ENCODE results near the gene ZNF487. TPM values are rescaled to one million over a fixed set of nuclear protein-coding genes. Genes with fewer than 3 reads are reported as not detected.
"Not testable (repeated sequence)": the region's sequence is repeated elsewhere in the genome, so short reads cannot be mapped to it uniquely, and the experiment has no call there.

Gene ZNF487
- total RNA-seq, result 1.9 TPM in 2 replicates

GRCh38 chr10:43436291-43437140 is at the start of gene ZNF487:
Gene ZNF487, plus strand, starts transcription at chr10:43437111. Its CDS starts 38,703 bp downstream, at chr10:43475814.
- peak; percentile 71 to 87 for DNase-seq (ENCODE audit: low read depth in 2 of 2)

- no peak for DNase-seq (ENCODE audit: low read depth in 2 of 2)
These were observed 49.3 kb upstream of the ZNF487 start for GRCh38 chr10:43387678-43388032.

GRCh38 chr10:43389867-43390266 is 47.0 kb upstream of the ZNF487 start:
- DNase-seq (ENCODE audit: low read depth in 2 of 2), result no peak

GRCh38 chr10:43390333-43390732 is 46.6 kb upstream of the ZNF487 start:
- no peak for DNase-seq (ENCODE audit: low read depth in 2 of 2)

- peak in 1 of 2 donors; percentile 50 for DNase-seq (ENCODE audit: low read depth in 2 of 2)
These were observed 46.2 kb upstream of the ZNF487 start for GRCh38 chr10:43390759-43391158.

GRCh38 chr10:43391496-43391895 is 45.4 kb upstream of the ZNF487 start:
- no peak for DNase-seq (ENCODE audit: low read depth in 2 of 2)

- DNase-seq (ENCODE audit: low read depth in 2 of 2), result no peak
These were observed 44.2 kb upstream of the ZNF487 start for GRCh38 chr10:43392748-43393147.

GRCh38 chr10:43393186-43393585 is 43.7 kb upstream of the ZNF487 start:
- not testable (repeated sequence) for DNase-seq (ENCODE audit: low read depth in 2 of 2)

GRCh38 chr10:43393606-43394360 is 43.1 kb upstream of the ZNF487 start:
- DNase-seq (ENCODE audit: low read depth in 2 of 2), result no peak

- no peak for DNase-seq (ENCODE audit: low read depth in 2 of 2)
These were observed 42.0 kb upstream of the ZNF487 start for GRCh38 chr10:43394868-43395267.

- peak in 1 of 2 donors; percentile 36 for DNase-seq (ENCODE audit: low read depth in 2 of 2)
These were observed 41.3 kb upstream of the ZNF487 start for GRCh38 chr10:43395571-43396060.

GRCh38 chr10:43396061-43396927 is 40.6 kb upstream of the ZNF487 start:
- DNase-seq (ENCODE audit: low read depth in 2 of 2), result peak in 1 of 2 donors; percentile 71

GRCh38 chr10:43396928-43397624 is 39.8 kb upstream of the ZNF487 start:
- DNase-seq (ENCODE audit: low read depth in 2 of 2), result peak; percentile 69 to 91

GRCh38 chr10:43398939-43399319 is 38.0 kb upstream of the ZNF487 start:
- DNase-seq (ENCODE audit: low read depth in 2 of 2), result no peak

- no peak for DNase-seq (ENCODE audit: low read depth in 2 of 2)
These were observed 37.3 kb upstream of the ZNF487 start for GRCh38 chr10:43399320-43400310.

- no peak for DNase-seq (ENCODE audit: low read depth in 2 of 2)
These were observed 35.3 kb upstream of the ZNF487 start for GRCh38 chr10:43401627-43402026.

- no peak for DNase-seq (ENCODE audit: low read depth in 2 of 2)
These were observed 34.7 kb upstream of the ZNF487 start for GRCh38 chr10:43402176-43402575.

- no peak for DNase-seq (ENCODE audit: low read depth in 2 of 2)
These were observed 33.9 kb upstream of the ZNF487 start for GRCh38 chr10:43402880-43403452.
